ENCODE results near the gene KNG1. TPM values are rescaled to one million over a fixed set of nuclear protein-coding genes. Genes with fewer than 3 reads are reported as not detected.

KNG1 gene
- total and polyA plus RNA-seq, 2 of the 8 experiments (the other 6 are each of a cell fraction or from before 2014, with no cell fraction given): 0.05 TPM; not detected in 1

DNA sequence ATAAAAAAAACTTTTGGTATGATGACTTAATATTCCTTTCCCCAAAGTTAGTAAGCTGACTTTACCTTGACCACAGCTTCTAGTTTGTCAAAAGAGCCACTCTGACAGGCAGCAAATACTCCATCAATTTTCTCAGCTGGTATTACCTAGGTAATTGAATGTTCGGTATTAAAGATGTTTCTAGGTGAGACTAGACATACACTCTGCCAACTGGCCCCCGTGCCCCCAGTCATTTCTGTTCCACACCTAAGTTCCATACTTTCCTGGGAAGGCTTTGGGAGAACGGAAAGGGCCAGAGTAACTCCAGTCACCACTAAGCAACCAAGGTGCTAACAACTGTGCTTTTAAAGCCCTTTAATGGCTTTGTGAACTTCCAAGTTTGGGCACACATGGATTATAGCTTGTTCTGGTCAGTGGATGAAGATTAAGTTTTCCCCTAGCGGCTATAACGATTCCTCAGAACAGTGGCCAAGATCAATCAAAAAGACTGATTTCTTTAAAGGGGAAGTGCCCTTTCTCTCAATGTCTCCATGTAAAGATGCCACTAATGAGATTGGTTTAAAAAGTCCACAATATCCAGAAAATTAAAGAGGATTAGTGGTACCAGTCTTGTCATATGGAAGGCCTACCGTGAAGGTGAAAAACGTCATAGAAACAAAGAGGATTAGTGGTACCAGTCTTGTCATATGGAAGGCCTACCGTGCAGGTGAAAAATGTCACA is 73.3 kb downstream of the KNG1 start (continued):
- TF ChIP-seq, protein P1, sequence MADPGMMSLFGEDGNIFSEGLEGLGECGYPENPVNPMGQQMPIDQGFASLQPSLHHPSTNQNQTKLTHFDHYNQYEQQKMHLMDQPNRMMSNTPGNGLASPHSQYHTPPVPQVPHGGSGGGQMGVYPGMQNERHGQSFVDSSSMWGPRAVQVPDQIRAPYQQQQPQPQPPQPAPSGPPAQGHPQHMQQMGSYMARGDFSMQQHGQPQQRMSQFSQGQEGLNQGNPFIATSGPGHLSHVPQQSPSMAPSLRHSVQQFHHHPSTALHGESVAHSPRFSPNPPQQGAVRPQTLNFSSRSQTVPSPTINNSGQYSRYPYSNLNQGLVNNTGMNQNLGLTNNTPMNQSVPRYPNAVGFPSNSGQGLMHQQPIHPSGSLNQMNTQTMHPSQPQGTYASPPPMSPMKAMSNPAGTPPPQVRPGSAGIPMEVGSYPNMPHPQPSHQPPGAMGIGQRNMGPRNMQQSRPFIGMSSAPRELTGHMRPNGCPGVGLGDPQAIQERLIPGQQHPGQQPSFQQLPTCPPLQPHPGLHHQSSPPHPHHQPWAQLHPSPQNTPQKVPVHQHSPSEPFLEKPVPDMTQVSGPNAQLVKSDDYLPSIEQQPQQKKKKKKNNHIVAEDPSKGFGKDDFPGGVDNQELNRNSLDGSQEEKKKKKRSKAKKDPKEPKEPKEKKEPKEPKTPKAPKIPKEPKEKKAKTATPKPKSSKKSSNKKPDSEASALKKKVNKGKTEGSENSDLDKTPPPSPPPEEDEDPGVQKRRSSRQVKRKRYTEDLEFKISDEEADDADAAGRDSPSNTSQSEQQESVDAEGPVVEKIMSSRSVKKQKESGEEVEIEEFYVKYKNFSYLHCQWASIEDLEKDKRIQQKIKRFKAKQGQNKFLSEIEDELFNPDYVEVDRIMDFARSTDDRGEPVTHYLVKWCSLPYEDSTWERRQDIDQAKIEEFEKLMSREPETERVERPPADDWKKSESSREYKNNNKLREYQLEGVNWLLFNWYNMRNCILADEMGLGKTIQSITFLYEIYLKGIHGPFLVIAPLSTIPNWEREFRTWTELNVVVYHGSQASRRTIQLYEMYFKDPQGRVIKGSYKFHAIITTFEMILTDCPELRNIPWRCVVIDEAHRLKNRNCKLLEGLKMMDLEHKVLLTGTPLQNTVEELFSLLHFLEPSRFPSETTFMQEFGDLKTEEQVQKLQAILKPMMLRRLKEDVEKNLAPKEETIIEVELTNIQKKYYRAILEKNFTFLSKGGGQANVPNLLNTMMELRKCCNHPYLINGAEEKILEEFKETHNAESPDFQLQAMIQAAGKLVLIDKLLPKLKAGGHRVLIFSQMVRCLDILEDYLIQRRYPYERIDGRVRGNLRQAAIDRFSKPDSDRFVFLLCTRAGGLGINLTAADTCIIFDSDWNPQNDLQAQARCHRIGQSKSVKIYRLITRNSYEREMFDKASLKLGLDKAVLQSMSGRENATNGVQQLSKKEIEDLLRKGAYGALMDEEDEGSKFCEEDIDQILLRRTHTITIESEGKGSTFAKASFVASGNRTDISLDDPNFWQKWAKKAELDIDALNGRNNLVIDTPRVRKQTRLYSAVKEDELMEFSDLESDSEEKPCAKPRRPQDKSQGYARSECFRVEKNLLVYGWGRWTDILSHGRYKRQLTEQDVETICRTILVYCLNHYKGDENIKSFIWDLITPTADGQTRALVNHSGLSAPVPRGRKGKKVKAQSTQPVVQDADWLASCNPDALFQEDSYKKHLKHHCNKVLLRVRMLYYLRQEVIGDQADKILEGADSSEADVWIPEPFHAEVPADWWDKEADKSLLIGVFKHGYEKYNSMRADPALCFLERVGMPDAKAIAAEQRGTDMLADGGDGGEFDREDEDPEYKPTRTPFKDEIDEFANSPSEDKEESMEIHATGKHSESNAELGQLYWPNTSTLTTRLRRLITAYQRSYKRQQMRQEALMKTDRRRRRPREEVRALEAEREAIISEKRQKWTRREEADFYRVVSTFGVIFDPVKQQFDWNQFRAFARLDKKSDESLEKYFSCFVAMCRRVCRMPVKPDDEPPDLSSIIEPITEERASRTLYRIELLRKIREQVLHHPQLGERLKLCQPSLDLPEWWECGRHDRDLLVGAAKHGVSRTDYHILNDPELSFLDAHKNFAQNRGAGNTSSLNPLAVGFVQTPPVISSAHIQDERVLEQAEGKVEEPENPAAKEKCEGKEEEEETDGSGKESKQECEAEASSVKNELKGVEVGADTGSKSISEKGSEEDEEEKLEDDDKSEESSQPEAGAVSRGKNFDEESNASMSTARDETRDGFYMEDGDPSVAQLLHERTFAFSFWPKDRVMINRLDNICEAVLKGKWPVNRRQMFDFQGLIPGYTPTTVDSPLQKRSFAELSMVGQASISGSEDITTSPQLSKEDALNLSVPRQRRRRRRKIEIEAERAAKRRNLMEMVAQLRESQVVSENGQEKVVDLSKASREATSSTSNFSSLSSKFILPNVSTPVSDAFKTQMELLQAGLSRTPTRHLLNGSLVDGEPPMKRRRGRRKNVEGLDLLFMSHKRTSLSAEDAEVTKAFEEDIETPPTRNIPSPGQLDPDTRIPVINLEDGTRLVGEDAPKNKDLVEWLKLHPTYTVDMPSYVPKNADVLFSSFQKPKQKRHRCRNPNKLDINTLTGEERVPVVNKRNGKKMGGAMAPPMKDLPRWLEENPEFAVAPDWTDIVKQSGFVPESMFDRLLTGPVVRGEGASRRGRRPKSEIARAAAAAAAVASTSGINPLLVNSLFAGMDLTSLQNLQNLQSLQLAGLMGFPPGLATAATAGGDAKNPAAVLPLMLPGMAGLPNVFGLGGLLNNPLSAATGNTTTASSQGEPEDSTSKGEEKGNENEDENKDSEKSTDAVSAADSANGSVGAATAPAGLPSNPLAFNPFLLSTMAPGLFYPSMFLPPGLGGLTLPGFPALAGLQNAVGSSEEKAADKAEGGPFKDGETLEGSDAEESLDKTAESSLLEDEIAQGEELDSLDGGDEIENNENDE (IDR thresholded peaks at IDR 0.05; ENCODE audit: insufficient replicate concordance, low read length): peak; percentile 60
- TF ChIP-seq RBBP5 (IDR thresholded peaks at IDR 0.05; ENCODE audit: borderline replicate concordance, low read depth, low read length) (no peak), SP4 (IDR thresholded peaks at IDR 0.05; ENCODE audit: low read length) (peak; percentile 39; the same call in 1 of the 2 replicates), CTBP2 (IDR thresholded peaks at IDR 0.05; ENCODE audit: borderline replicate concordance, insufficient read depth, insufficient read length, low read length) (no peak), KDM5A (IDR thresholded peaks at IDR 0.05; ENCODE audit: low read length) (no peak), SRF (IDR thresholded peaks at IDR 0.05; ENCODE audit: low read depth, low read length) (no peak), POLR2AphosphoS5 (IDR thresholded peaks at IDR 0.05; ENCODE audit: low read depth, low read length) (peak; percentile 84)
- TF ChIP-seq, protein P2, sequence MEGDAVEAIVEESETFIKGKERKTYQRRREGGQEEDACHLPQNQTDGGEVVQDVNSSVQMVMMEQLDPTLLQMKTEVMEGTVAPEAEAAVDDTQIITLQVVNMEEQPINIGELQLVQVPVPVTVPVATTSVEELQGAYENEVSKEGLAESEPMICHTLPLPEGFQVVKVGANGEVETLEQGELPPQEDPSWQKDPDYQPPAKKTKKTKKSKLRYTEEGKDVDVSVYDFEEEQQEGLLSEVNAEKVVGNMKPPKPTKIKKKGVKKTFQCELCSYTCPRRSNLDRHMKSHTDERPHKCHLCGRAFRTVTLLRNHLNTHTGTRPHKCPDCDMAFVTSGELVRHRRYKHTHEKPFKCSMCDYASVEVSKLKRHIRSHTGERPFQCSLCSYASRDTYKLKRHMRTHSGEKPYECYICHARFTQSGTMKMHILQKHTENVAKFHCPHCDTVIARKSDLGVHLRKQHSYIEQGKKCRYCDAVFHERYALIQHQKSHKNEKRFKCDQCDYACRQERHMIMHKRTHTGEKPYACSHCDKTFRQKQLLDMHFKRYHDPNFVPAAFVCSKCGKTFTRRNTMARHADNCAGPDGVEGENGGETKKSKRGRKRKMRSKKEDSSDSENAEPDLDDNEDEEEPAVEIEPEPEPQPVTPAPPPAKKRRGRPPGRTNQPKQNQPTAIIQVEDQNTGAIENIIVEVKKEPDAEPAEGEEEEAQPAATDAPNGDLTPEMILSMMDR (IDR thresholded peaks at IDR 0.05; ENCODE audit: control extremely low read depth in 1 of 3, insufficient read depth in 1 of 3, low read depth in 1 of 3, low read length in 3 of 3): no peak

Data from H1 (cell line).